LNCaP clone FGC (cell line): Measurements from ENCODE around the gene DNAAF2.

ENCODE experiments used
- DNase-seq: peaks from one replicate; pipeline ENCODE4 v3.0.0-alpha.2; 2011; ENCODE audit warnings: low read depth
- H3K4me3 ChIP-seq: 2 replicates; pipeline ENCODE4 v1.5.1; 2011; ENCODE audit warnings: mild to moderate bottlenecking, low read depth, low read length, control low read depth
- TF ChIP-seq, protein P1 (sequence below): IDR thresholded peaks from 2 replicates; pipeline ENCODE4 v1.5.1; 2012; ENCODE audit warnings: mild to moderate bottlenecking; ENCODE audit not compliant: control insufficient read depth, insufficient read depth; ENCODE audit errors: extremely low read depth

The DNAAF2 gene

DNA sequence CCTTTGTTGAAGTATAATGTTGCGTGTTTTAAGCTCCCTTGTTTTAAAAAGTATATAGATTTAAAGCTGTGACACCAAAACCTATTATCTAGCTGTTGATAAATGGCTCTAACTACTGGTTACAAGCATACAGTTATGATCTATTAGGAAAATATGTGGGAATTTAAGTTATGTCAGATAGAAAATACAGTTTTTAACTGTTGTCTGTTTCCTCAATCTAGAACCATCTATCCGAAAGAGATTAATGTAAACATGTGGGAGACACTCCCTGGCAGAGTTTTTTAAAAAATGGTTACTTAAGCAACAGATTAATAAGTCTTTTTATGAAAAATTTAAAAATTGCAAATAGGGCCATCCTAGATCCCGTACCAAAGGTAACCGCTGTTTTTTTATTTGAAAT is 22.8 kb downstream of the DNAAF2 start:
- no peak overlapping the region for H3K4me3 ChIP-seq
- TF ChIP-seq, protein P1, sequence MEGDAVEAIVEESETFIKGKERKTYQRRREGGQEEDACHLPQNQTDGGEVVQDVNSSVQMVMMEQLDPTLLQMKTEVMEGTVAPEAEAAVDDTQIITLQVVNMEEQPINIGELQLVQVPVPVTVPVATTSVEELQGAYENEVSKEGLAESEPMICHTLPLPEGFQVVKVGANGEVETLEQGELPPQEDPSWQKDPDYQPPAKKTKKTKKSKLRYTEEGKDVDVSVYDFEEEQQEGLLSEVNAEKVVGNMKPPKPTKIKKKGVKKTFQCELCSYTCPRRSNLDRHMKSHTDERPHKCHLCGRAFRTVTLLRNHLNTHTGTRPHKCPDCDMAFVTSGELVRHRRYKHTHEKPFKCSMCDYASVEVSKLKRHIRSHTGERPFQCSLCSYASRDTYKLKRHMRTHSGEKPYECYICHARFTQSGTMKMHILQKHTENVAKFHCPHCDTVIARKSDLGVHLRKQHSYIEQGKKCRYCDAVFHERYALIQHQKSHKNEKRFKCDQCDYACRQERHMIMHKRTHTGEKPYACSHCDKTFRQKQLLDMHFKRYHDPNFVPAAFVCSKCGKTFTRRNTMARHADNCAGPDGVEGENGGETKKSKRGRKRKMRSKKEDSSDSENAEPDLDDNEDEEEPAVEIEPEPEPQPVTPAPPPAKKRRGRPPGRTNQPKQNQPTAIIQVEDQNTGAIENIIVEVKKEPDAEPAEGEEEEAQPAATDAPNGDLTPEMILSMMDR = no peak
- no peak for DNase-seq

DNA sequence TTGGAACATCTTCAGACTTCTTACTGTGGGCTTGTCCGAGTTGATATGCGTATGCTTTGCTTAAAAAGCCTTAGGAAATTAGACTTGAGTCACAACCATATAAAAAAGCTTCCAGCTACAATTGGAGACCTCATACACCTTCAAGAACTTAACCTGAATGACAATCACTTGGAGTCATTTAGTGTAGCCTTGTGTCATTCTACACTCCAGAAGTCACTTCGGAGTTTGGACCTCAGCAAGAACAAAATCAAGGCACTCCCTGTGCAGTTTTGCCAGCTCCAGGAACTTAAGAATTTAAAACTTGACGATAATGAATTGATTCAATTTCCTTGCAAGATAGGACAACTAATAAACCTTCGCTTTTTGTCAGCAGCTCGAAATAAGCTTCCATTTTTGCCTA is 27.5 kb downstream of the DNAAF2 start:
- TF ChIP-seq, protein P1 = no peak
- no peak for DNase-seq
- H3K4me3 ChIP-seq = no peak overlapping the region

DNA sequence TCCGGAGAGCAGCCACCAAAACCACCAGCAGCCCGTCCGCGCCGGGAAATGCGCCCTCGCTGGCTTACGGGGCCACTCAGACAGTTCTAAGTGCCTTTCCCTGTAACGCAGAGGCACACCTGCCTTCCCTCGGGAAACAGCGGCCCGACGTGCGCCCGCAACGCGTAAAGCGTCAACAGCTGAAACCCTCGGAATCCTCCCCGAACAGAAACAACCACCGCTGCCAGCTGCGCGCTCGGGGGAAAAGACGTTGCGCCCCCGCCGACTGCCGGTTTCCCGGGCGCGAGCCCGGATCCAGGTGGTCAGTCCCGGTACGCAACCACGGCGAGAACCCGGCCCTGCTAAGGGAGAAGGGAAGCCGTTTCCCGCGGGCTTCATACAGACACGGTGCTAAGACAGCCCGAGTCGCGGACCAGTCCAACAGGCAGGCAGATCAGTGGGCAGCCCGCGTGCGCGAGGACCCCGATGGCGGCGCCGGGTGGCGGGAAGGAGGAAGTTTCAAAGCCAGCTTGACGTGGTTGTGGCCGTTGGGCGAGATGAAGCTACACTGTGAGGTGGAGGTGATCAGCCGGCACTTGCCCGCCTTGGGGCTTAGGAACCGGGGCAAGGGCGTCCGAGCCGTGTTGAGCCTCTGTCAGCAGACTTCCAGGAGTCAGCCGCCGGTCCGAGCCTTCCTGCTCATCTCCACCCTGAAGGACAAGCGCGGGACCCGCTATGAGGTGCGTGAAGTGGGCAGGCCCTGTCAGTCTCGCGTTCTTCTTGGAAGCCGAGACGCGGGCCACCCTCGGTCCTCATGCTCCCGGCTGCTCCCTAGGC is 36.4 kb downstream of the DNAAF2 start, which contains the start of gene LRR1:
Gene LRR1 (plus strand): TSS at position 456 of the 816 bp plus-strand sequence. CDS start 81 bp downstream, at position 537.
- H3K4me3 ChIP-seq = peak within 1 kb of the TSS; percentile 80
- peak; percentile 62 for DNase-seq
- TF ChIP-seq, protein P1 = no peak

DNA sequence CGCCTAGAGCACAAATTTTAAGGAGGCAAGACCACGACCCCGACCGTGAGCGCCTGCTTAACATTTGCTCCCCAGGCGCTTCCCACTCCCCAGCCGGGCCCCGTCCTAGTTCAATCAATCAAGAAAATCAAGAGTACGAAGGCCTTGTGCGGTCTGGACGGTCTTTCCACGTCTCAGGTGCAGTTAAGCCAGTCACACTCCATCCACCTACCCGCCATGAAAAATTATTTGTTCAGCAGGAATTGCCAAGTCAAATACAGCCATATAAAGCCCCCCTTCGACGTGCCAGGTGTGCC is 36.9 kb downstream of the DNAAF2 start:
- H3K4me3 ChIP-seq = peak overlapping the region; percentile 80
- TF ChIP-seq, protein P1 = no peak
- no peak for DNase-seq

DNA sequence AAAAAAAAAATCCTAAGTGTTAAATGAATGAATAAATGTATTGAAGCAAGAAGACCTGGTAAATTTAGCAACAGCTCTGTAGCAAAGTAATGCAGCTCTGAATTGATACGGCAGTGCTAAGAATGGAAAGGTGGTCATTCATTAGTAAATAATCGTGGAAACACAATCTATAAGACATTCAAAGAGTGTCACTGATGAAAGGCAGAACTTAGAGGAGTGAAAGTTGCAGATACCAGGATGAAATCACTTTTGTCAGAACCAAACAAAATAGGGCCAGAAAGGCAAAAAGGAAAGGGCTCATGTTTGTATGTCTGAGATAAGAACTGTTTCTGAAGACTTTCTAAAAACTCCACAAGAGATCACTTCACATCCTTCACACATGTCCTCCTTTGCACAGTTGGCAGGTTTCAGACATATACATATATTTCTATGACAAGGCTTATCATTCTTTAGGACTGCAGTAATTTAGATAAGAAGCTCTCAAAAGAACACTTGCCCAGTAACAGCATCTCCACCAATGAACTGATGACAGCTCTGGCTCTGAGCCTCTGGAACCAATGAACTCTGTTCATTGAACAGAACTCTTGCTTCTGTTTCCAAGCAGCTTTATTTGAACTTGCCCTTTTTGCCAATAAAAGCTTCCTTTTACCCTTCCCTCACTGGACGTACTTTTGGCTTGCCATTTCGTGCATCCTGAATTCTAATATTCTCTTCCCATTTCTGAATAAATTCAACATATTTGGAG is 40.5 kb downstream of the DNAAF2 start:
- DNase-seq = peak; percentile 92
- H3K4me3 ChIP-seq = 0 out of 2 replicates have a peak overlapping the region, but pooled peaks have one; percentile 5
- TF ChIP-seq, protein P1 = no peak

DNA sequence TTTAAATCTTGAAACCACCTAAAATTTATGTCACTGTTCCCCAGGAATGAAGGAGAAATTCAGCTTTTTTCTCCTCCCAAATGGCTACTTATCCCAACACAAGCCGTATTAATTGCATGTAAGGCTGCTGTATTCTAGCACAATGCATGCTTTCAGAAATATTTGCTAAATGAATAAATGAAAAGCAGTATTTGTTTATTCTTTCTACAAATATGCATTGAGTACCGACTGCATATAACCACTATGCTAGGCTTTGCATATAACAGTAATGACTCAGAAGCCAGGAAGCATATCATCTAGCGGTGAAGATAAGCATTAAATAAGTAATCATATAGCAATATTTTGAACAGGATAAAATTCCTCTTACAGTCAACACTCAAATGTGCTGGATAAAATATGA is 42.0 kb downstream of the DNAAF2 start:
- TF ChIP-seq, protein P1 = no peak
- DNase-seq = no peak
- H3K4me3 ChIP-seq = no peak overlapping the region

DNA sequence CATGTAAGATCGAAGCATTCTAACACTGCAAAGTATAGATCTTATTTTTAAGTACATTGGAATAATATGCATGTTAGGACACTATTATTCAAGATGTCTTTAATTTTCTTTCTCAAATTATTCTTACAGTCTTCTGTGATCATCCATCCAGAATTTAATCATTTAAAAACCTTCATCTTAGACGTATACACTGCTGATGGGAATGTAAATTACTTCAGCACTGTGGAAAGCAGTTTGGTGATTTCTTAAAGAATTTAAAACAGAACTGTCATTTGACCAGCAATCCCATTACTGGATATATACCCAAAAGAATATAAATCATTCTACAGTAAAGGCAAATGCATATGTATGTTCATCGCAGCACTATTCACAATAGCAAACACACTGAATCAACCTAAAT is 45.7 kb downstream of the DNAAF2 start:
- no peak for DNase-seq
- no peak overlapping the region for H3K4me3 ChIP-seq
- TF ChIP-seq, protein P1 = no peak
